B cell (primary cell): ENCODE measurements around the gene PDK2. TPM values are rescaled to one million over a fixed set of nuclear protein-coding genes. Genes with fewer than 3 reads are reported as not detected.
A peak's percentile ranks its signal among the peaks of the same experiment; 100 is the strongest.

Experiments used
- ATAC-seq: fragments of 200-7000 bp; cut with Tn5 transposase; one replicate; pipeline ENCODE4 v1.10.0; 2021; ENCODE audit warnings: low read depth, mild to moderate bottlenecking, moderate number of reproducible peaks, moderate library complexity
- CTCF ChIA-PET: fragments of 350-600 bp; sonication (Branson Sonifier 250); formaldehyde crosslinking; loops from one replicate; lab custom pipeline; 2021; ENCODE audit warnings: antibody characterized with exemption, inconsistent platforms; lab: Charles Lee
- POLR2A ChIA-PET: fragments of 350-600 bp; sonication (Branson Sonifier 250); formaldehyde crosslinking; loops from one replicate; lab custom pipeline; 2021; ENCODE audit warnings: antibody characterized with exemption; lab: Charles Lee
- DNase-seq: peaks from one replicate; pipeline ENCODE4 v3.0.0; 2013
- H2AFZ ChIP-seq: 2 replicates; pipeline ENCODE4 v1.6.1; 2012; ENCODE audit warnings: mild to moderate bottlenecking, low read depth, low read length; ENCODE audit not compliant: insufficient read depth, poor library complexity, severe bottlenecking
- H3K27ac ChIP-seq, 2 donors: 1 replicate in 1 of 2; 2 replicates in 1 of 2; pipeline ENCODE4 v1.5.1; 2012 to 2013; ENCODE audit warnings: low read length in 2 of 2, mild to moderate bottlenecking in 2 of 2, moderate library complexity in 1 of 2
- H3K27me3 ChIP-seq, 4 experiments: fragments of 200-600 bp in 1 of 4; sonication (generic) in 1 of 4; replicated peaks in 1 of 4; 1 replicate in 2 of 4; 2 replicates in 2 of 4; pipeline versions ENCODE4 v1.6.1 to v1.7.0; 2013 to 2016; ENCODE audit warnings: low read length in 3 of 4, mild to moderate bottlenecking in 2 of 4, mixed read lengths in 1 of 4, moderate library complexity in 1 of 4; ENCODE audit not compliant: insufficient read depth in 4 of 4, control insufficient read depth in 3 of 4; ENCODE audit errors: control extremely low read depth in 1 of 4
- H3K36me3 ChIP-seq, 2 experiments: replicated peaks in 1 of 2; 1 replicate in 1 of 2; 2 replicates in 1 of 2; pipeline versions ENCODE4 v1.6.1 to v1.7.1; 2013; ENCODE audit warnings: low read length in 1 of 2; ENCODE audit not compliant: insufficient read depth in 2 of 2, control insufficient read depth in 1 of 2; ENCODE audit errors: control extremely low read depth in 1 of 2, extremely low read depth in 1 of 2
- H3K4me1 ChIP-seq, 2 donors: fragments of 200-600 bp in 1 of 2; sonication (generic) in 1 of 2; 1 replicate in 1 of 2; 2 replicates in 1 of 2; pipeline versions ENCODE4 v1.5.1 to v1.6.1; 2013 to 2017; ENCODE audit warnings: low read length in 2 of 2; ENCODE audit not compliant: control insufficient read depth in 2 of 2, insufficient read depth in 2 of 2
- H3K4me2 ChIP-seq: replicated peaks from 2 replicates; pipeline ENCODE3; 2012; ENCODE audit warnings: mild to moderate bottlenecking, low read depth, low read length; ENCODE audit not compliant: poor library complexity, severe bottlenecking
- H3K4me3 ChIP-seq, 5 experiments: fragments of 200-600 bp in 1 of 5; sonication (generic) in 1 of 5; 1 replicate in 3 of 5; 2 replicates in 2 of 5; pipeline versions ENCODE4 v1.5.1 to v1.7.0; 2011 to 2016; ENCODE audit warnings: low read length in 4 of 5, mild to moderate bottlenecking in 4 of 5, low read depth in 2 of 5, control low read depth in 1 of 5, moderate library complexity in 1 of 5; ENCODE audit not compliant: insufficient read depth in 1 of 5; ENCODE audit errors: control extremely low read depth in 1 of 5, extremely low read depth in 1 of 5
- H3K79me2 ChIP-seq: fragments of 200-600 bp; sonication (generic); one replicate; pipeline ENCODE4 v1.6.0; 2016; ENCODE audit warnings: low read length; ENCODE audit not compliant: control insufficient read depth, insufficient read depth
- H3K9ac ChIP-seq: fragments of 200-600 bp; sonication (generic); 2 replicates; pipeline ENCODE4 v1.6.1; 2017; ENCODE audit warnings: mild to moderate bottlenecking, low read length, moderate library complexity
- H3K9me3 ChIP-seq, 3 donors: one replicate each; pipeline versions ENCODE4 v1.6.1 to v1.7.1; 2013; ENCODE audit warnings: low read length in 2 of 3; ENCODE audit not compliant: control insufficient read depth in 2 of 3, insufficient read depth in 1 of 3; ENCODE audit errors: control extremely low read depth in 1 of 3
- H4K20me1 ChIP-seq: 2 replicates; pipeline ENCODE4 v1.6.0; 2012; ENCODE audit warnings: mild to moderate bottlenecking, low read length; ENCODE audit not compliant: insufficient read depth, control insufficient read depth, poor library complexity, severe bottlenecking
- H3K27ac Mint-ChIP-seq: one replicate; pipeline ENCODE4 v1.8.0; 2021; ENCODE audit warnings: mixed read lengths
- H3K27me3 Mint-ChIP-seq: one replicate; pipeline ENCODE4 v1.8.0; 2021; ENCODE audit warnings: mixed read lengths
- H3K4me1 Mint-ChIP-seq: one replicate; pipeline ENCODE4 v1.8.0; 2021; ENCODE audit warnings: mixed read lengths
- H3K4me3 Mint-ChIP-seq: one replicate; pipeline ENCODE4 v1.8.0; 2021; ENCODE audit warnings: mixed read lengths
- H3K9me3 Mint-ChIP-seq: one replicate; pipeline ENCODE4 v1.8.0; 2022; ENCODE audit warnings: mixed read lengths; ENCODE audit not compliant: insufficient read depth
- CTCF ChIP-seq: fragments of 200-600 bp; IDR thresholded peaks from one replicate; pipeline ENCODE4 v1.8.0; 2022; ENCODE audit warnings: antibody characterized with exemption, mild to moderate bottlenecking
- EZH2 ChIP-seq: IDR thresholded peaks from 2 replicates; pipeline ENCODE4 v1.6.1; 2012; ENCODE audit warnings: borderline replicate concordance, low read depth, mild to moderate bottlenecking, moderate library complexity, low read length; ENCODE audit not compliant: insufficient read depth, poor library complexity, severe bottlenecking
- WGBS: methylation state at CpG from one replicate; pipeline ENCODE4 v1.1.5; 2013; ENCODE audit warnings: missing lambda C conversion rate; ENCODE audit not compliant: insufficient coverage; 5-methylcytosine and 5-hydroxymethylcytosine counted together
- intact Hi-C: fragments of 100-400 bp; cut with micrococcal nuclease; formaldehyde crosslinking; loops from one replicate; pipeline ENCODE4 v1.10.0; 2022
- polyA plus RNA-seq: library from polyadenylated mRNA; depleted of rRNA; stranded (reverse); fragments of >200 nt; gene quantifications from 2 replicates; pipeline ENCODE4 v1.2.3, GENCODE V29; 2012
- total RNA-seq, 2 donors: library from RNA; stranded (reverse); fragments of 120-200 nt in 1 of 2; gene quantifications; 1 replicate in 1 of 2; 2 replicates in 1 of 2; pipeline versions ENCODE4 v1.2.3 to v1.2.4, GENCODE V29; 2013 to 2022

Gene PDK2
- total and polyA plus RNA-seq, 2 donors (not counting 1 experiment from before 2014, with no cell fraction given): 35.2 to 73.2 TPM

GRCh38 chr17:50056217-50056960 lies 38.8 kb upstream of the PDK2 start:
- Histone ChIP-seq H4K20me1 (no peaks in the 10 kb centered on the region), H2AFZ (peak overlapping the region; percentile 93), H3K9me3 (peaks cover 0 to 3% (median 0%) of the 10 kb centered on the region in 3 donors), H3K4me1 (peaks cover 11 to 22% of the 10 kb centered on the region in 2 donors), H3K79me2 (no peaks in the 10 kb centered on the region), H3K36me3 (no peaks in the 10 kb centered on the region), H3K27ac (no peak overlapping the region), H3K4me3 (peak overlapping the region; percentile 34 to 80 (median 64)), H3K9ac (peak overlapping the region; percentile 75), H3K4me2 (peak overlapping the region; percentile 99), H3K27me3 (peaks cover 0 to 48% (median 3%) of the 10 kb centered on the region in 4 experiments)
- intact Hi-C loops: no loop called here
- under 1% methylated on average over 64 of the region's 64 CpGs for WGBS
- Mint-ChIP-seq H3K4me3 (peak overlapping the region; percentile 92), H3K4me1 (peaks cover 22% of the 10 kb centered on the region), H3K27ac (peak overlapping the region; percentile 67), H3K9me3 (no peaks in the 10 kb centered on the region), H3K27me3 (peaks cover 17% of the 10 kb centered on the region)
- POLR2A ChIA-PET: interaction anchor here (0.6 to 1.1 kb wide), 2 partner anchors 62 to 309 kb away, joined by 3 to 7 read pairs; no protein-coding TSS in a partner anchor
- TF ChIP-seq EZH2: no peak
- TF ChIP-seq CTCF: peak; percentile 32
- ATAC-seq (peak; percentile 65), DNase-seq (peak; percentile 71)
- CTCF ChIA-PET: interaction anchor here (0.7 to 3.7 kb wide), 11 partner anchors 11 to 241 kb away, joined by 3 to 25 read pairs (median 5); no protein-coding TSS in a partner anchor

GRCh38 chr17:50056961-50057330 lies 38.2 kb upstream of the PDK2 start:
- ChIA-PET CTCF (interaction anchor here (1.1 to 3.7 kb wide), 7 partner anchors 10 to 143 kb away, joined by 4 to 25 read pairs (median 6); no protein-coding TSS in a partner anchor), POLR2A (no interaction called here)
- H3K27me3 ChIP-seq: peaks cover 0 to 50% (median 3%) of the 10 kb centered on the region in 4 experiments
- Mint-ChIP-seq H3K27ac (peak overlapping the region; percentile 67), H3K9me3 (no peaks in the 10 kb centered on the region), H3K4me1 (peaks cover 22% of the 10 kb centered on the region), H3K4me3 (peak overlapping the region; percentile 92), H3K27me3 (peaks cover 17% of the 10 kb centered on the region)
- no peaks in the 10 kb centered on the region for H3K36me3 ChIP-seq
- no peak for ATAC-seq
- H3K4me3 ChIP-seq: peak overlapping the region in 4 of 5 experiments; percentile 50 to 80 (median 69)
- no peak overlapping the region for H3K27ac ChIP-seq
- H3K79me2 ChIP-seq: no peaks in the 10 kb centered on the region
- peaks cover 11 to 22% of the 10 kb centered on the region in 2 donors for H3K4me1 ChIP-seq
- DNase-seq: no peak
- intact Hi-C loops: no loop called here
- H4K20me1 ChIP-seq: no peaks in the 10 kb centered on the region
- peak overlapping the region; percentile 75 for H3K9ac ChIP-seq
- H3K4me2 ChIP-seq: peak overlapping the region; percentile 99
- peaks cover 0 to 3% (median 0%) of the 10 kb centered on the region in 3 donors for H3K9me3 ChIP-seq
- no peak for TF ChIP-seq EZH2
- TF ChIP-seq CTCF: no peak
- 39% methylated on average over 10 of the region's 15 CpGs for WGBS
- peak overlapping the region; percentile 93 for H2AFZ ChIP-seq
